GM12892 (cell line): ENCODE results near the gene STEAP3.

ENCODE experiments used
- POLR2A ChIP-seq: IDR thresholded peaks from 2 replicates; pipeline ENCODE4 v1.6.1; 2011; ENCODE audit warnings: low read depth, low read length, control low read depth
- POLR2AphosphoS5 ChIP-seq: IDR thresholded peaks from 2 replicates; pipeline ENCODE4 v1.6.1; 2011; ENCODE audit warnings: low read depth, low read length, control low read depth

DNA sequence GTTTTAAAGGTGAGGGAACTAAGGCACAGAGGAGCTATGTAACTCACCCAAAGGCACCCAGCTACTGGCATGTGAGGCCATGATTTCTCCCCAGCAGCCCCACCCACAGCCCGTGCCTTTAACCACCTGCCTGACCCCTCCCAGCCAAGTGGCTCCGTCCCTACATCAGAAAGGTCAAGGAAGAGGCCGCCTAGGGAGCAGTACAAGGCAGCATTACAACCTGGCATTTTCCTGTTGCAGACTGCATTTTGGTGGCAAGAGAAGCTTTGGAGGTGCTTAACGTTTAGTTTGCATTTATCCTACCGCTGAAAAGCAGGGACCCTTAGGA is 17.5 kb downstream of the STEAP3 start:
- TF ChIP-seq POLR2A = no peak
- TF ChIP-seq POLR2AphosphoS5 = no peak
